Keratinocyte (primary cell): ENCODE measurements around the gene CEACAM20. TPM values are rescaled to one million over a fixed set of nuclear protein-coding genes. Genes with fewer than 3 reads are reported as not detected.
"Not testable (repeated sequence)": the region's sequence is repeated elsewhere in the genome, so short reads cannot be mapped to it uniquely, and the experiment has no call there.

ENCODE experiments used
- DNase-seq: peaks from one replicate; pipeline ENCODE4 v3.0.0-alpha.2; 2011; ENCODE audit warnings: low read depth, missing footprints, low spot score
- FAIRE-seq: peaks from 2 replicates; lab custom pipeline; 2011; peaks lifted over from hg19 to GRCh38; lab: Jason Lieb, UNC
- H2AFZ ChIP-seq: 2 replicates; pipeline ENCODE4 v1.6.0; 2012; ENCODE audit warnings: low read length, control low read depth, inconsistent platforms; ENCODE audit not compliant: control insufficient read depth
- H3K27ac ChIP-seq: 2 replicates; pipeline ENCODE4 v1.5.1; 2011; ENCODE audit warnings: low read length; ENCODE audit not compliant: control insufficient read depth, insufficient read depth
- H3K27me3 ChIP-seq: 3 replicates; pipeline ENCODE4 v1.6.0; 2011; ENCODE audit warnings: low read length; ENCODE audit not compliant: control insufficient read depth, insufficient read depth; ENCODE audit errors: extremely low read depth
- H3K36me3 ChIP-seq, 2 experiments: 2 replicates in 1 of 2; 3 replicates in 1 of 2; pipeline ENCODE4 v1.5.1; 2011; ENCODE audit warnings: low read length in 2 of 2, mild to moderate bottlenecking in 1 of 2; ENCODE audit not compliant: control insufficient read depth in 2 of 2, insufficient read depth in 2 of 2; ENCODE audit errors: extremely low read depth in 1 of 2
- H3K4me1 ChIP-seq: 3 replicates; pipeline ENCODE4 v1.5.1; 2011; ENCODE audit warnings: low read length; ENCODE audit not compliant: control insufficient read depth, insufficient read depth; ENCODE audit errors: extremely low read depth
- H3K4me2 ChIP-seq: 3 replicates; pipeline ENCODE4 v1.6.0; 2011; ENCODE audit warnings: low read depth, low read length; ENCODE audit not compliant: control insufficient read depth, insufficient read depth; ENCODE audit errors: extremely low read depth
- H3K4me3 ChIP-seq, 3 experiments: fragments of 200-600 bp in 1 of 3; sonication (generic) in 1 of 3; 2 replicates in 2 of 3; 3 replicates in 1 of 3; pipeline ENCODE4 v1.5.1; 2011 to 2016; ENCODE audit warnings: low read length in 3 of 3, mild to moderate bottlenecking in 3 of 3, control low read depth in 2 of 3, inconsistent platforms in 1 of 3, low read depth in 1 of 3, mixed read lengths in 1 of 3, mixed run types in 1 of 3, moderate library complexity in 1 of 3; ENCODE audit not compliant: control insufficient read depth in 2 of 3, insufficient read depth in 2 of 3; ENCODE audit errors: extremely low read depth in 1 of 3
- H3K79me2 ChIP-seq: 2 replicates; pipeline ENCODE4 v1.6.0; 2012; ENCODE audit warnings: low read length; ENCODE audit not compliant: control insufficient read depth, insufficient read depth
- H3K9ac ChIP-seq: 3 replicates; pipeline ENCODE4 v1.6.0; 2011; ENCODE audit warnings: low read length; ENCODE audit not compliant: control insufficient read depth, insufficient read depth; ENCODE audit errors: extremely low read depth
- H3K9me1 ChIP-seq: 3 replicates; pipeline ENCODE4 v1.6.0; 2011; ENCODE audit warnings: low read length; ENCODE audit not compliant: control insufficient read depth, insufficient read depth; ENCODE audit errors: extremely low read depth
- H3K9me3 ChIP-seq: 2 replicates; pipeline ENCODE4 v1.5.1; 2012; ENCODE audit warnings: low read depth, low read length; ENCODE audit not compliant: control insufficient read depth
- H4K20me1 ChIP-seq: 3 replicates; pipeline ENCODE4 v1.6.0; 2011; ENCODE audit warnings: low read length; ENCODE audit not compliant: control insufficient read depth, insufficient read depth; ENCODE audit errors: extremely low read depth
- CTCF ChIP-seq, 3 experiments: IDR thresholded peaks in 1 of 3; conservative IDR thresholded peaks in 1 of 3; optimal IDR thresholded peaks in 1 of 3; 2 replicates in 2 of 3; 3 replicates in 1 of 3; pipeline versions ENCODE3 to v1.5.1; 2011; ENCODE audit warnings: low read length in 3 of 3, mild to moderate bottlenecking in 3 of 3, moderate library complexity in 2 of 3, control low read depth in 1 of 3, inconsistent platforms in 1 of 3; ENCODE audit not compliant: insufficient read depth in 2 of 3; ENCODE audit errors: extremely low read depth in 1 of 3
- EZH2 ChIP-seq: IDR thresholded peaks from one replicate; pipeline ENCODE4 v1.6.1; 2012; ENCODE audit warnings: inconsistent platforms, mild to moderate bottlenecking, low read length, moderate library complexity
- dilution Hi-C: fragments of 300-500 bp; cut with MboI; formaldehyde crosslinking; loops from one replicate; pipeline ENCODE4 v1.7.0; 2020; ENCODE audit warnings: low sequenced_read_pairs; ENCODE audit not compliant: extremely low pct_ligation_motif_present
- polyA plus RNA-seq, 5 experiments: library from polyadenylated mRNA; depleted of rRNA in 3 of 5; stranded (reverse) in 3 of 5; stranded (forward) in 1 of 5; unstranded in 1 of 5; fragments of >200 nt; gene quantifications; 1 replicate in 1 of 5; 2 replicates in 3 of 5; 3 replicates in 1 of 5; pipeline versions ENCODE4 v1.2.1 to v1.2.3, GENCODE V29; 2011 to 2012; ENCODE audit warnings: missing spikeins in 2 of 5, low read depth in 1 of 5, low replicate concordance in 1 of 5

CEACAM20 gene
- polyA plus RNA-seq, 1 donor (not counting 4 experiments of a cell fraction or from before 2014, with no cell fraction given): not detected

GRCh38 chr19:44539236-44539826 lies 9.9 kb upstream of the CEACAM20 start:
- peaks cover 1% of the 10 kb centered on the region for H3K27me3 ChIP-seq
- no peaks in the 10 kb centered on the region for H3K36me3 ChIP-seq
- H3K79me2 ChIP-seq: no peaks in the 10 kb centered on the region
- H2AFZ ChIP-seq: peak overlapping the region; percentile 33
- no peak overlapping the region for H3K9ac ChIP-seq
- peak; percentile 53 for FAIRE-seq
- no peak overlapping the region for H3K4me3 ChIP-seq
- no peaks in the 10 kb centered on the region for H3K9me3 ChIP-seq
- dilution Hi-C loops: no loop called here
- H3K4me2 ChIP-seq: no peak overlapping the region
- H3K9me1 ChIP-seq: no peaks in the 10 kb centered on the region
- TF ChIP-seq EZH2: no peak
- peaks cover 7% of the 10 kb centered on the region for H3K4me1 ChIP-seq
- H4K20me1 ChIP-seq: no peaks in the 10 kb centered on the region
- H3K27ac ChIP-seq: no peak overlapping the region
- DNase-seq: peak; percentile 32

- dilution Hi-C loops, H3K27me3 ChIP-seq, H4K20me1 ChIP-seq, H3K4me3 ChIP-seq, H3K4me1 ChIP-seq, H3K9me3 ChIP-seq, FAIRE-seq, H3K79me2 ChIP-seq, DNase-seq, H3K9ac ChIP-seq, H3K9me1 ChIP-seq, H2AFZ ChIP-seq, H3K36me3 ChIP-seq, H3K4me2 ChIP-seq, H3K27ac ChIP-seq: not testable (repeated sequence)
Observed at GRCh38 chr19:44535361-44535760, 5.9 kb upstream of the CEACAM20 start.

GRCh38 chr19:44532819-44533218 lies 3.3 kb upstream of the CEACAM20 start:
- Histone ChIP-seq H3K27ac (no peak overlapping the region), H4K20me1 (no peaks in the 10 kb centered on the region), H3K9ac (no peak overlapping the region), H3K36me3 (no peaks in the 10 kb centered on the region), H3K9me1 (no peaks in the 10 kb centered on the region), H3K4me1 (no peaks in the 10 kb centered on the region), H3K79me2 (no peaks in the 10 kb centered on the region), H3K27me3 (peaks cover 7% of the 10 kb centered on the region), H3K4me3 (no peak overlapping the region), H3K9me3 (no peaks in the 10 kb centered on the region), H3K4me2 (no peak overlapping the region), H2AFZ (no peak overlapping the region)
- DNase-seq (no peak), FAIRE-seq (no peak)
- TF ChIP-seq CTCF (optimal IDR thresholded peaks at IDR 0.05 in 1 of 3, IDR thresholded peaks at IDR 0.05 in 1 of 3, conservative IDR thresholded peaks at IDR 0.05 in 1 of 3; ENCODE audit: extremely low read depth in 1 of 3, insufficient read depth in 2 of 3, low read length in 3 of 3): no peak
- TF ChIP-seq EZH2: no peak
- dilution Hi-C loops: no loop called here
